BE2C (cell line): ENCODE measurements around the gene TTLL10.

Experiments used
- DNase-seq: peaks from one replicate; pipeline ENCODE4 v3.0.0-alpha.2; 2020
- H3K27me3 ChIP-seq: fragments of 250-450 bp; sonication (Bioruptor Pico); 2 replicates; pipeline ENCODE4 v1.5.1; 2020; ENCODE audit warnings: mild to moderate bottlenecking
- H3K36me3 ChIP-seq: fragments of 250-450 bp; sonication (Bioruptor Pico); 2 replicates; pipeline ENCODE4 v1.5.1; 2020; ENCODE audit warnings: mild to moderate bottlenecking
- H3K4me1 ChIP-seq: fragments of 250-450 bp; sonication (Bioruptor Pico); 2 replicates; pipeline ENCODE4 v1.5.1; 2020
- H3K4me3 ChIP-seq: 2 replicates; pipeline ENCODE4 v1.5.1; 2011; ENCODE audit warnings: low read depth, low read length
- H3K9me3 ChIP-seq: fragments of 250-450 bp; sonication (Bioruptor Pico); 2 replicates; pipeline ENCODE4 v1.5.1; 2020
- TF ChIP-seq, protein P1 (sequence below): IDR thresholded peaks from 2 replicates; pipeline ENCODE4 v1.5.1; 2012; ENCODE audit warnings: mild to moderate bottlenecking, low read depth, low read length

Gene TTLL10

GRCh38 chr1:1200876-1201810 lies 27.5 kb downstream of the TTLL10 start:
- H3K4me3 ChIP-seq, result no peak overlapping the region
- no peaks in the 10 kb centered on the region for H3K9me3 ChIP-seq
- peaks cover 27% of the 10 kb centered on the region for H3K27me3 ChIP-seq
- peak; percentile 23 for DNase-seq
- H3K36me3 ChIP-seq, result no peaks in the 10 kb centered on the region
- no peaks in the 10 kb centered on the region for H3K4me1 ChIP-seq
- TF ChIP-seq, protein P1, sequence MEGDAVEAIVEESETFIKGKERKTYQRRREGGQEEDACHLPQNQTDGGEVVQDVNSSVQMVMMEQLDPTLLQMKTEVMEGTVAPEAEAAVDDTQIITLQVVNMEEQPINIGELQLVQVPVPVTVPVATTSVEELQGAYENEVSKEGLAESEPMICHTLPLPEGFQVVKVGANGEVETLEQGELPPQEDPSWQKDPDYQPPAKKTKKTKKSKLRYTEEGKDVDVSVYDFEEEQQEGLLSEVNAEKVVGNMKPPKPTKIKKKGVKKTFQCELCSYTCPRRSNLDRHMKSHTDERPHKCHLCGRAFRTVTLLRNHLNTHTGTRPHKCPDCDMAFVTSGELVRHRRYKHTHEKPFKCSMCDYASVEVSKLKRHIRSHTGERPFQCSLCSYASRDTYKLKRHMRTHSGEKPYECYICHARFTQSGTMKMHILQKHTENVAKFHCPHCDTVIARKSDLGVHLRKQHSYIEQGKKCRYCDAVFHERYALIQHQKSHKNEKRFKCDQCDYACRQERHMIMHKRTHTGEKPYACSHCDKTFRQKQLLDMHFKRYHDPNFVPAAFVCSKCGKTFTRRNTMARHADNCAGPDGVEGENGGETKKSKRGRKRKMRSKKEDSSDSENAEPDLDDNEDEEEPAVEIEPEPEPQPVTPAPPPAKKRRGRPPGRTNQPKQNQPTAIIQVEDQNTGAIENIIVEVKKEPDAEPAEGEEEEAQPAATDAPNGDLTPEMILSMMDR, result no peak

DNA sequence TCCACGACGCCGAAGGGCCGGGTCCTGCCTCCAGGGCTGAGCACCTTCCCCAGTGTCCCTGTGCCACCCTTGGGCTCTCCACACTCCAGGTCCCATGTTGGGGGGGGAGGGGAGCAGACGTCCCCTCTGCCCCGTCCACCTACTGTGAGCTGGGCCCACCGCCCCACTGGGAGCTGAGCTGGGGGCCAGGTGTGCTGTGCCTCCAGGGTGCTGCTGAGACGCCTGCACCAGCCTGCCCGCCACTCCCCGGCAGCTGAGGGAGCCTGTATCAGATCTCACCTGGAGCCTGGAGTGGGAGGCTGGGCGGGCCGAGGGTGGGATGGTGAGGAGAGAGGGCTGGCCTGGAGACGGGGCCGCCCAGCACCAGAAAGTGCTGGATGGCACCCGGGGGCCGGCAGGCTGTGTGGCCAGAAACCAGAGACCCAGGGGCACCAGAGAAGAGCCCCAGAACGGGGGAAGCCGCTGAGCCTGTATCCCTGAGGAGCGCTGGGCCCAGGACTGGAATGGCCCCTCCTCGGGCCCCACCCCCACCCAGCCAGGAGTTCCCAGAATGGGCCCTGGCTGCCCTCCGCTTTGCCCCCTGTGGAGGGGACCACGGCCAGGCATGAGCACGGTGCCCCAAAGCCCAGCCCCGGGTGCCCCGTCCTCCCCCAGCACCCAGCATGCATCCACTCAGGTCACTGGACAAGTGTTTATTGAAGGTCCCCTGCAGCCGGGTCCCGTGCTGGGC lies 29.3 kb downstream of the TTLL10 start:
- Histone ChIP-seq H3K4me1 (no peaks in the 10 kb centered on the region), H3K36me3 (no peaks in the 10 kb centered on the region), H3K27me3 (peaks cover 41% of the 10 kb centered on the region), H3K9me3 (no peaks in the 10 kb centered on the region), H3K4me3 (no peak overlapping the region)
- TF ChIP-seq, protein P1, result no peak
- peak; percentile 12 for DNase-seq

DNA sequence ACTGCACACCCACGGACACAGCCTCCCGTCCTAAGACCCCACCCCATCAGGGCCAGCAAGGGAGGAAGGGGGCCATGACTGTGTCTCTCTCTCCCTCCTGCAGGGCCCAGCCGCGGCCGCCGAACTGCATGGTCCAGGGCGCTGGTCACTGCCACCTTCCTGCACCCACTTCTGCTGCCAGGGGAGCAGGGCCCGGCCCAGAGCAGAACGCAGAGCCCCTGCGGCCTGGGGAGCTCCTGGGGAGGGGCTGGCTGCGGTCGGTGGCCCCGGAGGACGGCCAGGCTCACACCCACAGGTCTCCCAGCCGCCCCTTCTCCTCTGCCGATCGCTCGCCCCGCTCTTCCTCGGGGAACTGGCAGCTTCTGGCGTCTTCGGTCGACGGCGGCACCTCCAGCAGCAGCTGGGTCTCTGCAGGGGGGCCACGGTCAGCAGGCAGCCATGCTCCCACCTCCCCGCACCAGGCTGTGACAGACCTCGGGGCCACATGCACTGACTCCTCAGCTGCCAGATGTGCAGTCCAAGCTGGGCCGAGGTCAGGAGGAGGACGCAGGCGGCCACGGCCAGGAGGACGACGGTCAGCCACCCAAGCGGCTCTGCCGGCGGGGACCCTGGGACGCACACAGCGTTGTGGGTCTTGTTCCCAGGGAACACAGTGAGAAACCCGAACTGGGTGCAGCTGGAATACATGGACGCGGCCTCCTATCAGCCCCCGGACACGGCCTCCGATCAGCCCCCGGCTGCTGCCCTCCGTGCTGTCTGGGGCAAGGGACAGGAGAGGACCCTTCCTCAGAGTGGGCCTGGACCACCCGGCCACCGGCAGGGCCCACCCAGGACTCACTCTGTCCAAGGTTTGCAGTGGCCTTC lies 30.1 kb downstream of the TTLL10 start:
- TF ChIP-seq, protein P1, result no peak
- H3K27me3 ChIP-seq, result peaks cover 41% of the 10 kb centered on the region
- no peaks in the 10 kb centered on the region for H3K9me3 ChIP-seq
- DNase-seq, result peak; percentile 9
- H3K4me3 ChIP-seq, result no peak overlapping the region
- H3K4me1 ChIP-seq, result no peaks in the 10 kb centered on the region
- H3K36me3 ChIP-seq, result no peaks in the 10 kb centered on the region

DNA sequence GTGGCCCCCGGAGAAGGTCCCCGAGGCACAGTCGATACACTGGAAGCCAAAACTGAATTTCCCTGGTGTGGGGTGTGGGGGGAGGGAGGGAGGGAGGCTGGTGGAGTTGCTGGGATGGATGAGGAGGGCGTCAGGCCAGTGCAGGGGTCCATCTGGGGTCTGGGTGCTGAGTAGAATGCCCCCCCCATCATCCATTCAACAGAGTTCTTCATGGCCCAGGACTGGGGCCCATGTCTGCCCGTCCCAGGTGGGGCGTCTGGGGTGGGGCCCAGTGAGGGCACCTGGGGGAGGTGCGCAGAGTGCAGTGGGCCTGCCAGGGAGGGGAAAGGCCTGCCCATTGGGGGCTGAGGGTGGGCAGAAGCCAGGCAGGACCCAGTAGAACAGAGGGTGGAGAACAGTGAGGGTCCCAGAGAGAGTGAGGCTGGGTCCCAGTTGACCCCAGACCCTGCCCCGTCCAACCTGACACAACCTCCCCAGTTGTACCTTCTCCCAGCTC lies 30.8 kb downstream of the TTLL10 start:
- Histone ChIP-seq H3K27me3 (peaks cover 40% of the 10 kb centered on the region), H3K4me1 (no peaks in the 10 kb centered on the region), H3K4me3 (no peak overlapping the region), H3K9me3 (no peaks in the 10 kb centered on the region), H3K36me3 (no peaks in the 10 kb centered on the region)
- DNase-seq, result no peak
- TF ChIP-seq, protein P1, result no peak

DNA sequence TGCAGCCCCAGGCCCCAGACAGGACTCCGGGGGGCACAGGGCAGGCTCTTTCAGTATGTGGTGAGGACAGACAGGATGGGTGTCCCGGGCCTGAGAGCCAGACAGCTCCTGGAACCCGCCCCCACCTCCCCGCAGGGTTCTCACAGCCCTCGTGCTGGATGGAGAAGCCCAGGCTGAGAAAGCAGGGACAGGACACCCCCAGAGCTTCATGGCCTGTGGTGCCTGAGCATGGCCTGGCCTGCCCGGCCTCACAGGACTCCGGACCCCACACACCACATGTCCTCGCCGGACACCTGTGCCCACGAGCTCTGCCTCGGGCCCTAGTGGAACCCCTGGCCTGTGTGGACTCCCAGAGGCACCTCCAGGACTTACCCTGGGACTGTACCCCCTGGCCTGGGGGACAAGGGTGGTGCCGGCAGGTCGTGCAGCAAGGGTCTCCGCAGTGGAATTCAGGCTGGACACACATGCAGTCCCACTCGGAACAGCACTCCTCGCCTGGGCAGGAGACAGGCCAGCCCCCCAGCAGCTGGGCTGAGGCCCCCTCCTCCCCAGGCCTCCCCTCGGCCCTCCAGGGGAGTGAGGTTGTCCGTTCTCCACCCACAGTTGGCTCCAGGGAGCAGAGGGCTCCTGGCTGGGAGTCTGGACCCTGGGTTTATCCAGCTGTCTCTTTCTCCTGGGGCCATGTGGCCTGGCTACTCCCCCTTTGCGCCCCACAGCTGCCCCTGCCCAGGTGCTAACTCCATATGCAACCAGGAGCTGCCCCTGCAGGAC lies 31.5 kb downstream of the TTLL10 start:
- no peaks in the 10 kb centered on the region for H3K9me3 ChIP-seq
- TF ChIP-seq, protein P1, result no peak
- no peak overlapping the region for H3K4me3 ChIP-seq
- H3K36me3 ChIP-seq, result no peaks in the 10 kb centered on the region
- no peaks in the 10 kb centered on the region for H3K4me1 ChIP-seq
- peak; percentile 8 for DNase-seq
- H3K27me3 ChIP-seq, result peaks cover 33% of the 10 kb centered on the region
